Tongue (tissue), 2 donors: ENCODE measurements around the gene NPTX2. TPM values are rescaled to one million over a fixed set of nuclear protein-coding genes. Genes with fewer than 3 reads are reported as not detected.
A peak's percentile ranks its signal among the peaks of the same experiment; 100 is the strongest.

Experiments
- DNase-seq: peaks from one replicate; pipeline ENCODE4 v3.0.0-alpha.2; 2015
- total RNA-seq: library from RNA; depleted of rRNA; stranded (reverse); fragments of >200 nt; gene quantifications from one replicate; pipeline ENCODE4 v1.2.3, GENCODE V29; 2014

The NPTX2 gene
- total RNA-seq, 1 donor from 2014 or later, result 4.3 TPM

GRCh38 chr7:98618786-98619185 is 1.7 kb downstream of the NPTX2 start:
- no peak for DNase-seq

- DNase-seq, result no peak
Observed at GRCh38 chr7:98619450-98620321, 2.6 kb downstream of the NPTX2 start.

DNA sequence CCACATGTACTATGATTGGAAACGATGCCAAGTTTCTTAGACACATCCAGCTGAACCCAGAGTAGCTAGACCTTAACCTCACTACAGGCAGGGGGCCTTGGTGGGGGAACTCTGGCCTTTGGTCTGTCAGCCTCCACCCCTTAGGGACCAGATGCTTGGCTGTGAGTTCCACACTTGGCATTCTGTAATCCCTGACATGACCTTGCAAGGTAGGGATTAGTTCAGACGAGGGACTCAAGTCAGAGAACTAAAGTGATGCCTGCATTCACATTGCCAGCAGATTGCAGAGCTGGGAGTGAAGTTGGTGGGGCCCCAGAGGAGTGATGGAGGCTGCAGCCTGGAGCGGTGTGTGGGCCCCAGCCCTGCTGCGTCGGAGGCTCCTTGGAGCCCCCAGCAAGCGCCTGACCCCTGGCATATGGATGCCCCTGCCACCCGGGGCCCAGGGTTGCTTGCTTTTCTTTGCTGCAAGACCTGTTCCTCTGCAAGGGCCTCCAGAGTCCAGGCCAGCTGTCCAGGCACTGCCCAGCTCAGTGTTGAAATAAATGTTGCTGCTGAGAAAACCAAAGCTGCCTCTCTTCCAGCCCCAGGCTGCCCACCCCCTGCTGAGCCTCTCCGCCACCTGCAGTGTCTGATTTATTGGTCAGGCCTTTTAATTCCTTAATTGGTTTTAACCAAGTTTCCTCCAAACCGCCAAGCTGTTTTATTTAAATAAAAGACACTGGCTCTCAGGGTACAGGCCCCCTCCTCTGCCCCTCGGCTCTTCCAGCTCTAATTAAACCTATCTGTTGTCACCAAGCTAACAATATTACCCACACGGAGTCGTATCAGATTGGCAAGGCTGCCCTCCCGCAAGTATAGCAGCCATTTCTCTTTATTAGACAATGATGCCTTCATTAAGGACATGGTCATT is 4.7 kb downstream of the NPTX2 start:
- DNase-seq, result no peak

DNA sequence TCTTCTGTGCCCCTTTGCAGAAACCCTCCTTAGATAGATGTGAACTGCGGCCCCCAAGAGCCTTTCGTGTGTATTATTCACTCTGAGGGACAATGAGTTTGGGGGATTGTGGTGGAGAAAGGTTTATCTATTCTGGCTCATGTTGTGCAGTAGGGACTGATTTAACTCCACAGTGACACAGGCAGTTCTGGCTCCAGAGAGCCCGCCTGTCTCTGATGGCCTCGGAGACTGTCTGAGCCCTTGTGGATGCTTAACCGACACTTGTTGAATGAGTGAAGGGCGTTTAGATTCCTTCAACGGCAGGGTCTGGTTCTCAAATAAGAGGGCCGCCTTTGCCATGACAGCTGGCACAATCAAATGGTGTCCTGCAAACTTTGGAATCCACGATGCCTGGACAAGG is 5.8 kb downstream of the NPTX2 start:
- no peak for DNase-seq

DNA sequence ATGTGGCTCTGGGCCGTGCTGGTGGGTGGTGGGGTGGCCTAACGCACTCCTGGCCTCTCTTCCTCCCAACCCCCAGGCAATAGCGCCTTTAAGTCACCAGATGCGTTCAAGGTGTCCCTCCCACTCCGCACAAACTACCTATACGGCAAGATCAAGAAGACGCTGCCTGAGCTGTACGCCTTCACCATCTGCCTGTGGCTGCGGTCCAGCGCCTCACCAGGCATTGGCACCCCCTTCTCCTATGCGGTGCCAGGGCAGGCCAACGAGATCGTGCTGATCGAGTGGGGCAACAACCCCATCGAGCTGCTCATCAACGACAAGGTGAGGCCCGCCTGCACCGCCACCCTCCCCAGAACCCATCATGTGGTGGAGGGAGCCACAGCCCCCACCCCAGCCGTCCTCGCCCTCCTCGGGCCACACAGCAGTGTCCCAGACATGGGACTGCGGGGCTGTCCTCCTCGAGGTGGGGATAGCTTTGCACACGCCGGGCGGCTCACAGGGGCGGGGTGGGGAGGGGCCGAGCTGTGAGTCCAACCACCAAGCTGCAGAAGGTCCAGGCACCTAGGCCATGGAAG is 7.8 kb downstream of the NPTX2 start:
- no peak for DNase-seq

DNA sequence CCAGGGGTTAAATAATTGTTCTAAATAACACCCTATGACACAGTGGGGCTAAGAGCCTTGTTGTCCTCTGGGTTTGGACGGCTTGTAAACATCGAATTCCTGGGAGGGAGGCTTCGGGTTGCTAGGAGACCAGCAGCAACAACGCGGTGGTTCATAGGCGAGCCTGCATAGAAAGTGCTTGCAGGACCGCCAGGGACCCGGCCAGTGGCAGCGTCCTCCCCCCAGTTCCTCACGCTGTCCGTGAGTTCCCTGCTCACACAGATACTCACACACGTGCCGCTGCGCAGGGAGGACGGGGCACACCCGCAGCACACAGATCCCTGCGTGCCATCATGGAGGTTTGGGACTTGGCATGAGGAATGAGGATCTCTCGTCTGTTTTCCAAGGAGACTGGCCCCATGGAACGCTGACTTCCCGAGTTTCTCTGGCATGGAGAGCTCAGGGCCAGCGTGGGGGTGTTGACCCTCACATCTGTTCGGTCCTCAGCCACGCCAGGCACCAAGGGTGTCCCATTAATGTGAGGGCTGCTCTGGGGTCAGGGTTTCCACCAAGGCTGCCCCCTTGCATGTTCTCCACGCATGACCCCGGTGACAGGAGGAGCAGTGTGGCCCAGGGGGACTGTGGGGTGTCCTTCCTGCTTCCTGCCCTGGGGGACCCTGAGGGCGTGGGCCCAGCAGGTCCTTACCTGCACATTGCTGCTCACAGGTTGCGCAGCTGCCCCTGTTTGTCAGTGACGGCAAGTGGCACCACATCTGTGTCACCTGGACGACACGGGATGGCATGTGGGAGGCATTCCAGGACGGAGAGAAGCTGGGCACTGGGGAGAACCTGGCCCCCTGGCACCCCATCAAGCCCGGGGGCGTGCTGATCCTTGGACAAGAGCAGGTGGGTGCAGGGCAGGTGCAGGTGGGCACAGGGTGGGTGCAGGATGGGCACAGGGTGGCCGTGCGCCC is 9.7 kb downstream of the NPTX2 start:
- no peak for DNase-seq

DNA sequence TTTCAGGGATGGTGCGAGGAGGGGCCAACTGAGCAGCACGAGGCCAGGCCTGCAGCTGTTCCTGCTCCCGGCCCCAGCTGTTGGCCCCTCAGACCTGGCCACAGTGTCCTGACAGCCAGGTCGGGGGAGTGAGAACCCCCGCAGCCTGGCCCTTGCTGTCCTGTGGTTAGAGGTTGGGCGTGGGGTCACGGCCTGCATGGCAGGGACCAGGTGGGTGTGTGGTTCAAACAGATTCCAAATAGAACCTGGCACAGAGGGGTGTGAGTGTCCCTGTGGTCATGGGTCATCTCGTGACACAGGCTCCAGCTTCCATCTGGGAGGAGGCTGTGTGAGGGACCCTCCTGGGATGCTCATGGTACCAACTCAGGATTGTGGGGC is 10.3 kb downstream of the NPTX2 start:
- no peak for DNase-seq

- DNase-seq, result no peak
Observed at GRCh38 chr7:98628418-98628817, 11.3 kb downstream of the NPTX2 start.

DNA sequence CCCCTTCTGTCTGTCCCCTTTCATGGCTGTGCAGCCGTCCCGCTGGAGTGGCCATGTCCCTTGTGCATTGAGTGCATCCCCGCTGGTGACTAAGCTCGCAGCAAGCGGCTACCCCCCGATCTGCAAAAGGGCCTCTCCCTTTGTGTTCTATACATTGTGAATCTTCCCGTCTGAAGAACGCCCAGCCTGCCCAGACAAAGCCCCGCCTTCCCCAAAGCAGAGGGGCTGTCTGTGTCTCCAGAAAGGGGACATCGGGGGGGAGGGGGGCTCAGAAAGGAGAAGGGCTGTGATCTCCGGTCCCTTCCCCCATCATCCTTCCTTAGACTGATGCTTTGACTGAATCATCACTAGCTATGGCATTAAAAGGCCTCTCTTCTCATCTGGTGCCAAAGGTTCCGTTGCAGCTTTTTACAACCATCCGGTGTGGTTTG is 11.9 kb downstream of the NPTX2 start:
- DNase-seq, result no peak

- no peak for DNase-seq
Observed at GRCh38 chr7:98630149-98630548, 13.1 kb downstream of the NPTX2 start.

DNA sequence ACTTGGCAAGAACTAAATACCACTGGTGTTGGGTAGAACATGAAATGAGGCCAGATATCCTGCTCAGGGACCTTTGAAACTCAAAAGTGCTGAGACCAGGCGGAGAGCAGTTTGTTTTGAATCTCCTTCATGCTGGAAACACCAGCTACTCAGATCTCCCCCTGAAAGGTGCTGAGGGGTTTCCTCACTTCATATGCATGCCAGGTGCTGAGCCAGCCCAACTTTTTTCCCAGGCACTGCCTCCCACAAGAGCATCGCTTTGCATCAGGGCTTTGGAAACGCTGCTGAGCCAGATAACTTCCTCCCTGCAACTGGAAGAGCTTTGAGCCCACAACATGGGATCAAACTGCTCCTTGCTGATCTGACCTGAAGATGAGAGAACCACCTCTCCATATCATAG is 13.7 kb downstream of the NPTX2 start:
- DNase-seq, result no peak

DNA sequence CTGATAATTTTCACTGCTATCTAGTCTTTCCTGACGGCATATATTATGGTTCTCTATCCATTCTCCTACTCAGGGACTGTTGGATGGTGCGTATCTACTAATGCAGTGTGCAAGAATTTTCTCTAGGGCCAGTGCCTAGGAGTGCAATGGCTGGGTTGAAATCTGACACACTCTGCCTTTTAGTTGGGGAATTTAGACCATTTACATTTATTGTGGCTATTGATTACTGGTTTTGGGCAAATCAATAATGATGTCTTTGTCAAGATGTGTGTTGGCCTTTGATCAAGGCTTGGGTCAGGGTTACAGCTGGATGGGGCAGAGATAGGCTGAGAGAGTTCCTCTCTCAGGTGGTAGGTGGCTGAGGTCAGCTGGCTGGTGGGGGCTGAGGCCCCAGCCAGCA is 21.8 kb downstream of the NPTX2 start:
- DNase-seq, result no peak

DNA sequence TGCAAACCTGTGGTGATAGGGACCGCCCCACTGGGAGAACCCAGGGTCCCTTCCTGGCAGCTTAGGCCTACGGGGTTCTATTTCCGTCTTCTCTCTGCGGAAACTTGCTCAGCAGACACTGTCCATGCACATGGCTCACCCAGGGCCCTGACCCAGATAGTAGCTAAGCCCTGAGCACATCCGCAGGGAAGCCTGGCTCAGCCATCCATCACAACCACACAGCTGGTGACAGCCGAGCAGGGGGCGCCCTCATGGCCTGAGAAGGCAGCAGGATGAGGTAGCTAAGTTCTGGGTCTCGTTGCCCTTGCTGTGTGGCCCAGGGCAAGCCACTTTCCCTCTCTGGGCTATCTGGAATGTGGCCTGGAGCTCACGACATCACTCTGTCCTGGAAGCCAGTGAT is 23.3 kb downstream of the NPTX2 start:
- DNase-seq, result no peak

DNA sequence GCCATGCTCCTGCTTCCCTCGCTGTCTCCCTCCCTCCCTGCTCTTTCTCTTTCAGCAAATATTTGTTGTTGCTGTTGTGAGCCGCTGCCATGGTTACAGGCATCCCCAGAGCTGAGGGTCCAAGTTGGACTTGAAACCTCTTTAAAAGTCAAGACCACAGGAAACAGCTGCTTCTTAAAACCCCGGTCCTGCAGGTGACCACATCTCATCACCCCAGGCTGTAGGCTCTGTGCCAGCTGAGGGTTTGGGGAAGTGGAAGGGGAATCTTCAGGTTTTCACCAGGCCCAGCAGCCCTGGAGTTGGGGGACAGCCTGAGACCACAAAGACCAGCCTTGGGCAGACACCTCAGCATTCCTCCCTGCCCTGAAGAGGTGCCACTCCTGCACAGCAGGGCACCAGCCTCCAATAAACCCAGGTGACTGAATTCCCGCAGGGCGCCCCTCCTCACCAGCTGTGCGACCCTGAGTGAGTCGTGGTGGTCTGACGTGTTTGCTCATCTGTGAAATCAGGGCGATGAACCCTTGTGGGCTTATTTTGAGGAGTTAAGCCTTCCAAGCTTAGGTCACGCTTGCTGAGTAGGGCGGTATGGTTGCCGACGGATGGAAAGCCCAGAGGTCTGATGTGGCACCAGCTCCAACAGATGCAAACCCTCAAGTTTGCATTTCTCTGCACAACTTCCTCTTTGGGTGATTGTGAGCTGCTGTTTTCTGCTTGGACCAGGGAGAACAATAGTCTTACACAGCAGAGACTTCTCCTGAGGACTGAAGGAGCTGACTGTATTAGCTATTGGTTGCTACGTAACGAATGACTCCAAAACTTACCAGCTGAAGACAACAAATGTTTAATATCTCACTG is 24.8 kb downstream of the NPTX2 start:
- peak; percentile 72 for DNase-seq

GRCh38 chr7:98643236-98643985 is 26.3 kb downstream of the NPTX2 start:
- DNase-seq, result no peak

- DNase-seq, result no peak
Observed at GRCh38 chr7:98646465-98646864, 29.4 kb downstream of the NPTX2 start.

- no peak for DNase-seq
Observed at GRCh38 chr7:98647326-98647725, 30.2 kb downstream of the NPTX2 start.

GRCh38 chr7:98651760-98652159 is 34.7 kb downstream of the NPTX2 start:
- DNase-seq, result no peak

GRCh38 chr7:98653601-98654310 is 36.7 kb downstream of the NPTX2 start:
- no peak for DNase-seq
